Raji (cell line): Measurements from ENCODE around the gene SIX5.

Experiments used
- POLR2A ChIP-seq: IDR thresholded peaks from 2 replicates; pipeline ENCODE4 v1.6.1; 2011; ENCODE audit warnings: low read depth, low read length, control low read depth; ENCODE audit not compliant: insufficient read depth

SIX5 gene

GRCh38 chr19:45717131-45717982, 51.7 kb downstream of the SIX5 start:
- peak; percentile 17; the same call in 1 of the 2 replicates for TF ChIP-seq POLR2A

GRCh38 chr19:45716359-45717130, 52.5 kb downstream of the SIX5 start:
- TF ChIP-seq POLR2A = no peak

DNA sequence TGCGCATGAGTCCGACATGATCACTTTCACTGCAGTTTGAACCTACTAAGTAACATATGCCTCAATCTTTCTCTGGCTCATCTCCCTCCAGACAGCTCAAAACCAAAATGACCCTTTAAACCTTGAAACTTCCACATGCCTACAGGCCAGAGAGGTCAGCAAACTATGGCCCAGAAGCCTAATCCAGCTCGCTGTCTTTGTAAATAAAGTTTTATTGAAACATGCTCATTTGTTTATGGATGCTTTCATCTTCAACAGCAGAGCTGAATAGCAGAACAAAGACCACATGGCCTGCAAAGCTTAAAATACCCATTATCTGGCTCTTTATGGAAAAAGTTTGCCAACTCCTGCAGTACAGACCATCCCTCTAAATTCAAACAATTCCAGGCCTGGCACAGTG, 53.9 kb downstream of the SIX5 start:
- TF ChIP-seq POLR2A = no peak
